GM12891 (cell line): ENCODE data around the gene TENT5C.

Experiments used
- POLR2A ChIP-seq: IDR thresholded peaks from 2 replicates; pipeline ENCODE4 v1.6.1; 2011; ENCODE audit warnings: low read depth, low read length, control low read depth
- POLR2AphosphoS5 ChIP-seq: IDR thresholded peaks from 2 replicates; pipeline ENCODE4 v1.6.1; 2011; ENCODE audit warnings: low read depth, low read length, control low read depth
- POU2F2 ChIP-seq: IDR thresholded peaks from 2 replicates; pipeline ENCODE4 v1.6.1; 2011; ENCODE audit warnings: low read depth, mild to moderate bottlenecking, control low read depth, low read length, moderate library complexity
- SPI1 ChIP-seq: IDR thresholded peaks from 2 replicates; pipeline ENCODE4 v1.6.1; 2011; ENCODE audit warnings: low read depth, low read length, control low read depth
- TAF1 ChIP-seq: IDR thresholded peaks from 2 replicates; pipeline ENCODE4 v1.6.1; 2011; ENCODE audit warnings: low read depth, low read length, control low read depth

GRCh38 chr1:117642963-117643362 is 37.1 kb downstream of the TENT5C start:
- TF ChIP-seq POLR2A = no peak
- no peak for TF ChIP-seq POLR2AphosphoS5
- TF ChIP-seq TAF1 = no peak
- no peak for TF ChIP-seq POU2F2
- TF ChIP-seq SPI1 = no peak
